Measurements from ENCODE around the gene TMEM52.

TMEM52 gene

DNA sequence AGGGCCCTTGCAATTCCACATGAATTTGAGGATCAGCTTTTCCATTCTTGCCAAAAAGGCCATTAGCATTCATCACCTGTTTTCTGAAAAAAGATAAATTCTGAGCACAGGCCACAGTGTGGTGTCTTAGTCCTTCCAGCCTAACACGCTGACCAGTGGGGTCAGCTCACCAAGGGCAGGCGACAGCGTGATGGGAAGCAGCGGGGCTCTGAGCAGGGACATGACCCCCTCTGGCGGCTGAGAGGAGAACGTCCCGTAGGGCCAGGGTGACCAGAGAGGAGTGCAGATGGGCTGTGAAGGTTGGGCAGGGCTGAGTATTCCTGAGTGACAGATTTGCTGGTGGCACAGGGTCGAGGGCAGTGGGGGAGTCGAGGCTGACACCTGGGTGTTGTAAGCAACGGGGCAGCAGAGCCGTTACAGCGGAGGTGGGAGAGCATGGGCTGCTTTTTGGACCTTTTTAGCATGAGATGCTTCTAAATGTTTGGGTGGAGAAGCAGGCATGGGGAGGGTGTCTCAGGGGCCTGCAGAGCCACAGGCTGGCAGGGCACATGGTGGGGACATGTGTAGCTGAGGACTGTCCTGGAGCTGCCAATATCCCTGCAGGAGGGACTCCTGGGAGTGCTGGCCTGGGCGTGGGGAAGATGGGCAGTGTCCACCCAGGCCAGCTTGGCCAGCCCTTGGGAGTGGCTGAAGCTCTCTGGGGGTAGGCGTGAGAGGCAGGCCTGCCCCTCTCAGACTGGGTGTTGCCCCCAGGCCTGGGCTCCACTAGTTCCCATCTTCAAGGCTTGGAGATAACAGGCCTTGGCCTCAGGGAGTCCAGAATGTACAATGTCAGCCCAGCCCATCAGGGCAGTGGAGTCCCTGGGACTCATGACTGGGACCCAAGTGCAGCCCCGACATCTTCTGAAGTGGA, 12.6 kb downstream of the TMEM52 start:
- Histone ChIP-seq H3K9ac (ENCODE audit: low read length in 5 of 5) (peak overlapping the region in 1 of 5 donors; percentile 30), H3K4me3 (ENCODE audit: low read depth in 1 of 5, low read length in 5 of 5) (no peak overlapping the region), H3K27ac (ENCODE audit: low read depth, low read length) (peak overlapping the region; percentile 50)

DNA sequence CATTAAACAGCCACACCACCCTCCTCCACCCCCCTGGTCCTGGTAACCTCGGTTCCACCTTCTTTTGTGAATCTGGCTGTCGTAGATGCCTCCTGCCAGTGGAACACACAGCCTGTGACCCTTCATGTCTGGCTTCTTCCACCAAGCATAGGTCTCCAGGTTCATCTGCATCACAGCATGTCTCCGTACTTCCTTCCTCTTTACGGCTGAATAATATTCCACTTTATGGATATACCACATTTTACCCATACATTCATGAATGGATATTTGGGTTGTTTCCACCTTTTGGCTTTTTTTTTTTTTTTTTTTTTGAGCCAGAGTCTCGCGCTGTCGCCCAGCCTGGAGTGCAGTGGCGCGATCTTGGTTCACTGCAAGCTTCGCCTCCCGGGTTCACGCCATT, 15.9 kb downstream of the TMEM52 start:
- H3K27me3 ChIP-seq (ENCODE audit: control insufficient read depth in 5 of 5, insufficient read depth in 4 of 5, low read length in 5 of 5), result peaks cover 0 to 4% (median 3%) of the 10 kb centered on the region in 5 donors
- H3K4me3 ChIP-seq (ENCODE audit: low read depth in 1 of 5, low read length in 5 of 5), result no peak overlapping the region
- peaks cover 0 to 6% (median 0%) of the 10 kb centered on the region in 5 donors for H3K9me3 ChIP-seq (ENCODE audit: control insufficient read depth in 5 of 5, low read length in 5 of 5)
- H3K27ac ChIP-seq (ENCODE audit: low read depth, low read length), result no peak overlapping the region
- H3K9ac ChIP-seq (ENCODE audit: low read length in 5 of 5), result no peak overlapping the region
- H3K4me1 ChIP-seq (ENCODE audit: control insufficient read depth in 5 of 5, insufficient read depth in 5 of 5, low read length in 5 of 5), result peaks cover 0 to 18% (median 14%) of the 10 kb centered on the region in 5 donors
- no peaks in the 10 kb centered on the region for H3K36me3 ChIP-seq (ENCODE audit: control insufficient read depth in 5 of 5, insufficient read depth in 5 of 5, low read length in 5 of 5)

More for the DNA sequence above, 12.6 kb downstream of the TMEM52 start:
- Histone ChIP-seq H3K36me3 (ENCODE audit: control insufficient read depth in 5 of 5, insufficient read depth in 5 of 5, low read length in 5 of 5) (no peaks in the 10 kb centered on the region), H3K27me3 (ENCODE audit: control insufficient read depth in 5 of 5, insufficient read depth in 4 of 5, low read length in 5 of 5) (peaks cover 0 to 3% (median 0%) of the 10 kb centered on the region in 5 donors), H3K4me1 (ENCODE audit: control insufficient read depth in 5 of 5, insufficient read depth in 5 of 5, low read length in 5 of 5) (peaks cover 0 to 31% (median 23%) of the 10 kb centered on the region in 5 donors), H3K9me3 (ENCODE audit: control insufficient read depth in 5 of 5, low read length in 5 of 5) (peaks cover 0 to 6% (median 0%) of the 10 kb centered on the region in 5 donors)

DNA sequence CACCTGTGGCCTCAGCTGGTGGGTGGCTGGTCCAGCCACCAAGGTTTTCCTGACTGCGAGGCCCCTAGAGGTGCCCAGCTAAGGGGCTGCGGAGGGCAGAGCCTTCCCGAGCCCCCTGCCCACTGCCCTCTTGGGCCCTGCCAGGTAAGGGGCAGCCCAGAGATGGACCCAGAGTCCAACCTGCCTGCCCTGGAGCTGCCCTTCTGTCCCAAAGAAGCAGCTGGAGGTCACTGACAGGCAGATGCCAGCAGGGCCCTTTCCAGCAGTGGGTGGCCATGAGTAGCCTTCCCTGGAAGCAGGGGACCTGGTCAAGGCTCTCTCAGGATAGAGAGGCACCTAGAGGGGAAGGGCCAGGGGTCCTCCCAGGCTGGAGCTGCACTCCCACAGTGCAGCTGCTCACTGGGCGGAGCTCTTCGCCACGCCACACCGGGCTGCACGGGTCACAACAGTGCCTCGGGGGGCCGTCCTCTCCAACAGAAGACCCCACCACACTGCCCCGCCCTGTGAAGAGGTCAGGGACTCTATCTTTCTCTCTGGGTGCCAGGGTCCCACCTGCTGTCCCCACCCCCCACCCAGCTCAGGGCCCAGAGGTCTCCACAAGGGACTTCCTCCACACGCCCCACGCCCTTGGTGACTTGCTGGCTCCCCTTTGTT, 17.3 kb downstream of the TMEM52 start:
- H3K27ac ChIP-seq (ENCODE audit: low read depth, low read length), result no peak overlapping the region
- peaks cover 0 to 6% (median 0%) of the 10 kb centered on the region in 5 donors for H3K9me3 ChIP-seq (ENCODE audit: control insufficient read depth in 5 of 5, low read length in 5 of 5)
- H3K9ac ChIP-seq (ENCODE audit: low read length in 5 of 5), result no peak overlapping the region
- H3K36me3 ChIP-seq (ENCODE audit: control insufficient read depth in 5 of 5, insufficient read depth in 5 of 5, low read length in 5 of 5), result no peaks in the 10 kb centered on the region
- H3K4me1 ChIP-seq (ENCODE audit: control insufficient read depth in 5 of 5, insufficient read depth in 5 of 5, low read length in 5 of 5), result peaks cover 0 to 8% (median 4%) of the 10 kb centered on the region in 5 donors
- peaks cover 0 to 4% (median 3%) of the 10 kb centered on the region in 5 donors for H3K27me3 ChIP-seq (ENCODE audit: control insufficient read depth in 5 of 5, insufficient read depth in 4 of 5, low read length in 5 of 5)
- no peak overlapping the region for H3K4me3 ChIP-seq (ENCODE audit: low read depth in 1 of 5, low read length in 5 of 5)

- Histone ChIP-seq H3K27me3 (ENCODE audit: control insufficient read depth in 5 of 5, insufficient read depth in 4 of 5, low read length in 5 of 5) (peaks cover 0 to 5% (median 3%) of the 10 kb centered on the region in 5 donors), H3K4me1 (ENCODE audit: control insufficient read depth in 5 of 5, insufficient read depth in 5 of 5, low read length in 5 of 5) (peaks cover 0 to 3% (median 0%) of the 10 kb centered on the region in 5 donors)
Observed at GRCh38 chr1:1900883-1901640, 18.0 kb downstream of the TMEM52 start.

GRCh38 chr1:1899967-1900327, 19.1 kb downstream of the TMEM52 start:
- Histone ChIP-seq H3K27ac (ENCODE audit: low read depth, low read length) (no peak overlapping the region), H3K36me3 (ENCODE audit: control insufficient read depth in 5 of 5, insufficient read depth in 5 of 5, low read length in 5 of 5) (no peaks in the 10 kb centered on the region), H3K27me3 (ENCODE audit: control insufficient read depth in 5 of 5, insufficient read depth in 4 of 5, low read length in 5 of 5) (peaks cover 0 to 12% (median 8%) of the 10 kb centered on the region in 5 donors), H3K9me3 (ENCODE audit: control insufficient read depth in 5 of 5, low read length in 5 of 5) (peaks cover 0 to 6% (median 0%) of the 10 kb centered on the region in 5 donors), H3K4me3 (ENCODE audit: low read depth in 1 of 5, low read length in 5 of 5) (no peak overlapping the region), H3K4me1 (ENCODE audit: control insufficient read depth in 5 of 5, insufficient read depth in 5 of 5, low read length in 5 of 5) (peaks cover 0 to 4% (median 2%) of the 10 kb centered on the region in 5 donors), H3K9ac (ENCODE audit: low read length in 5 of 5) (no peak overlapping the region)

More at GRCh38 chr1:1900883-1901640, 18.0 kb downstream of the TMEM52 start:
- no peaks in the 10 kb centered on the region for H3K36me3 ChIP-seq (ENCODE audit: control insufficient read depth in 5 of 5, insufficient read depth in 5 of 5, low read length in 5 of 5)
- peaks cover 0 to 6% (median 0%) of the 10 kb centered on the region in 5 donors for H3K9me3 ChIP-seq (ENCODE audit: control insufficient read depth in 5 of 5, low read length in 5 of 5)
- no peak overlapping the region for H3K27ac ChIP-seq (ENCODE audit: low read depth, low read length)
- H3K4me3 ChIP-seq (ENCODE audit: low read depth in 1 of 5, low read length in 5 of 5), result no peak overlapping the region
- H3K9ac ChIP-seq (ENCODE audit: low read length in 5 of 5), result no peak overlapping the region

GRCh38 chr1:1899266-1899966, 19.7 kb downstream of the TMEM52 start:
- peaks cover 0 to 9% (median 8%) of the 10 kb centered on the region in 5 donors for H3K4me1 ChIP-seq (ENCODE audit: control insufficient read depth in 5 of 5, insufficient read depth in 5 of 5, low read length in 5 of 5)
- H3K27me3 ChIP-seq (ENCODE audit: control insufficient read depth in 5 of 5, insufficient read depth in 4 of 5, low read length in 5 of 5), result peaks cover 0 to 12% (median 8%) of the 10 kb centered on the region in 5 donors
- H3K27ac ChIP-seq (ENCODE audit: low read depth, low read length), result no peak overlapping the region
- H3K4me3 ChIP-seq (ENCODE audit: low read depth in 1 of 5, low read length in 5 of 5), result no peak overlapping the region
- no peak overlapping the region for H3K9ac ChIP-seq (ENCODE audit: low read length in 5 of 5)
- H3K36me3 ChIP-seq (ENCODE audit: control insufficient read depth in 5 of 5, insufficient read depth in 5 of 5, low read length in 5 of 5), result no peaks in the 10 kb centered on the region
- peaks cover 0 to 6% (median 0%) of the 10 kb centered on the region in 5 donors for H3K9me3 ChIP-seq (ENCODE audit: control insufficient read depth in 5 of 5, low read length in 5 of 5)

- Histone ChIP-seq H3K9me3 (ENCODE audit: control insufficient read depth in 5 of 5, low read length in 5 of 5) (peaks cover 0 to 5% (median 0%) of the 10 kb centered on the region in 5 donors), H3K27me3 (ENCODE audit: control insufficient read depth in 5 of 5, insufficient read depth in 4 of 5, low read length in 5 of 5) (peaks cover 0 to 12% (median 8%) of the 10 kb centered on the region in 5 donors), H3K9ac (ENCODE audit: low read length in 5 of 5) (no peak overlapping the region), H3K36me3 (ENCODE audit: control insufficient read depth in 5 of 5, insufficient read depth in 5 of 5, low read length in 5 of 5) (no peaks in the 10 kb centered on the region), H3K4me1 (ENCODE audit: control insufficient read depth in 5 of 5, insufficient read depth in 5 of 5, low read length in 5 of 5) (peaks cover 0 to 15% (median 15%) of the 10 kb centered on the region in 5 donors), H3K27ac (ENCODE audit: low read depth, low read length) (no peak overlapping the region), H3K4me3 (ENCODE audit: low read depth in 1 of 5, low read length in 5 of 5) (no peak overlapping the region)
Observed at GRCh38 chr1:1898246-1898933, 20.7 kb downstream of the TMEM52 start.

GRCh38 chr1:1895456-1896336, 23.4 kb downstream of the TMEM52 start:
- Histone ChIP-seq H3K9ac (ENCODE audit: low read length in 5 of 5) (no peak overlapping the region), H3K27me3 (ENCODE audit: control insufficient read depth in 5 of 5, insufficient read depth in 4 of 5, low read length in 5 of 5) (peaks cover 0 to 12% (median 5%) of the 10 kb centered on the region in 5 donors), H3K9me3 (ENCODE audit: control insufficient read depth in 5 of 5, low read length in 5 of 5) (no peaks in the 10 kb centered on the region), H3K36me3 (ENCODE audit: control insufficient read depth in 5 of 5, insufficient read depth in 5 of 5, low read length in 5 of 5) (no peaks in the 10 kb centered on the region), H3K27ac (ENCODE audit: low read depth, low read length) (no peak overlapping the region), H3K4me3 (ENCODE audit: low read depth in 1 of 5, low read length in 5 of 5) (no peak overlapping the region), H3K4me1 (ENCODE audit: control insufficient read depth in 5 of 5, insufficient read depth in 5 of 5, low read length in 5 of 5) (peaks cover 3 to 29% (median 27%) of the 10 kb centered on the region in 5 donors)

Measured in subcutaneous abdominal adipose tissue (tissue), 5 donors.